GM23338 (cell line): ENCODE data around the gene FAM217B. TPM values are rescaled to one million over a fixed set of nuclear protein-coding genes. Genes with fewer than 3 reads are reported as not detected.

Experiments
- ATAC-seq: fragments of 200-7000 bp; cut with Tn5 transposase; 3 replicates; pipeline ENCODE4 v1.9.1; 2020
- DNase-seq: peaks from one replicate; pipeline ENCODE4 v3.0.0-alpha.2; 2015; ENCODE audit warnings: low spot score
- H2AFZ ChIP-seq: fragments of 200-600 bp; sonication (generic); 2 replicates; pipeline ENCODE4 v1.8.0; 2016; ENCODE audit warnings: antibody characterized with exemption, mild to moderate bottlenecking, moderate library complexity
- H3F3A ChIP-seq: fragments of 200-600 bp; sonication (generic); replicated peaks from 2 replicates; pipeline ENCODE4 v1.8.0; 2017; ENCODE audit warnings: antibody characterized with exemption, mixed run types, low read depth
- H3K27ac ChIP-seq: fragments of 200-600 bp; sonication (generic); 2 replicates; pipeline ENCODE4 v1.6.1; 2016; ENCODE audit warnings: low read depth
- H3K27me3 ChIP-seq: fragments of 200-600 bp; sonication (generic); 2 replicates; pipeline ENCODE4 v1.8.0; 2016; ENCODE audit warnings: mild to moderate bottlenecking, mixed run types, moderate library complexity; ENCODE audit not compliant: insufficient read depth
- H3K36me3 ChIP-seq: fragments of 200-600 bp; sonication (generic); 2 replicates; pipeline ENCODE4 v1.8.0; 2016; ENCODE audit warnings: mild to moderate bottlenecking; ENCODE audit not compliant: insufficient read depth
- H3K4me1 ChIP-seq: fragments of 200-600 bp; sonication (generic); 2 replicates; pipeline ENCODE4 v1.8.0; 2016; ENCODE audit warnings: mild to moderate bottlenecking, moderate library complexity; ENCODE audit not compliant: insufficient read depth
- H3K4me2 ChIP-seq: fragments of 200-600 bp; sonication (generic); 2 replicates; pipeline ENCODE4 v1.7.1; 2017; ENCODE audit warnings: mixed run types
- H3K4me3 ChIP-seq: fragments of 200-600 bp; sonication (generic); 2 replicates; pipeline ENCODE4 v1.6.1; 2016; ENCODE audit warnings: mixed run types
- H3K79me2 ChIP-seq: fragments of 200-600 bp; sonication (generic); replicated peaks from 2 replicates; pipeline ENCODE4 v1.8.0; 2017; ENCODE audit warnings: mild to moderate bottlenecking; ENCODE audit not compliant: insufficient read depth
- H3K9me2 ChIP-seq: fragments of 200-600 bp; sonication (generic); 2 replicates; pipeline ENCODE4 v1.8.0; 2017; ENCODE audit not compliant: insufficient read depth
- H4K20me1 ChIP-seq: fragments of 200-600 bp; sonication (generic); replicated peaks from 2 replicates; pipeline ENCODE4 v1.8.0; 2017; ENCODE audit warnings: mild to moderate bottlenecking; ENCODE audit not compliant: insufficient read depth
- H3K27ac Mint-ChIP-seq: 2 replicates; pipeline ENCODE4 v1.8.0; 2020; ENCODE audit warnings: inconsistent platforms, mild to moderate bottlenecking, moderate library complexity, mixed read lengths
- H3K27me3 Mint-ChIP-seq: 3 replicates; pipeline ENCODE4 v1.8.0; 2022; ENCODE audit warnings: low read depth, mild to moderate bottlenecking, moderate library complexity, mixed read lengths, inconsistent platforms; ENCODE audit not compliant: insufficient read depth, poor library complexity
- H3K36me3 Mint-ChIP-seq: 3 replicates; pipeline ENCODE4 v1.8.0; 2021; ENCODE audit warnings: low read depth, mild to moderate bottlenecking, inconsistent platforms, moderate library complexity, mixed read lengths
- H3K4me1 Mint-ChIP-seq: 3 replicates; pipeline ENCODE4 v1.8.0; 2020; ENCODE audit warnings: mild to moderate bottlenecking, inconsistent platforms, mixed read lengths
- H3K4me3 Mint-ChIP-seq: 3 replicates; pipeline ENCODE4 v1.8.0; 2021; ENCODE audit warnings: moderate library complexity, mild to moderate bottlenecking, inconsistent platforms, mixed read lengths
- H3K9me3 Mint-ChIP-seq: 3 replicates; pipeline ENCODE4 v1.8.0; 2020; ENCODE audit warnings: moderate library complexity, mild to moderate bottlenecking, inconsistent platforms, mixed read lengths
- CREB1 ChIP-seq: fragments of 250-450 bp; sonication (Bioruptor Pico); IDR thresholded peaks from 2 replicates; pipeline ENCODE4 v1.5.0; 2020; ENCODE audit warnings: low read depth, mild to moderate bottlenecking, moderate library complexity
- ETS1 ChIP-seq: IDR thresholded peaks from 2 replicates; pipeline ENCODE4 v1.6.1; 2016; ENCODE audit warnings: antibody characterized with exemption
- EZH2 ChIP-seq: fragments of 200-600 bp; sonication (generic); IDR thresholded peaks from one replicate; pipeline ENCODE4 v1.8.0; 2017; ENCODE audit warnings: antibody characterized with exemption, mild to moderate bottlenecking, low read depth; ENCODE audit not compliant: unreplicated experiment
- EZH2phosphoT487 ChIP-seq: fragments of 200-600 bp; sonication (generic); IDR thresholded peaks from one replicate; pipeline ENCODE4 v1.8.1; 2018; ENCODE audit warnings: antibody characterized with exemption; ENCODE audit not compliant: unreplicated experiment
- JUNB ChIP-seq: IDR thresholded peaks from one replicate; pipeline ENCODE4 v1.6.1; 2016; ENCODE audit warnings: antibody characterized with exemption; ENCODE audit not compliant: unreplicated experiment
- NANOG ChIP-seq: IDR thresholded peaks from 2 replicates; pipeline ENCODE4 v1.6.1; 2016; ENCODE audit warnings: antibody characterized with exemption, borderline replicate concordance
- POLR2AphosphoS5 ChIP-seq: IDR thresholded peaks from 2 replicates; pipeline ENCODE4 v1.6.1; 2016; ENCODE audit warnings: antibody characterized with exemption, low read depth
- STAT1 ChIP-seq: IDR thresholded peaks from one replicate; pipeline ENCODE4 v1.6.1; 2016; ENCODE audit warnings: antibody characterized with exemption; ENCODE audit not compliant: unreplicated experiment
- ZNF114 ChIP-seq: fragments of 250-450 bp; sonication (Bioruptor Pico); IDR thresholded peaks from 2 replicates; pipeline ENCODE4 v1.5.0; 2020; ENCODE audit warnings: mild to moderate bottlenecking, moderate library complexity
- ZNF331 ChIP-seq: fragments of 250-450 bp; sonication (Bioruptor Pico); IDR thresholded peaks from 2 replicates; pipeline ENCODE4 v1.5.0; 2020; ENCODE audit warnings: low read depth, mild to moderate bottlenecking, moderate library complexity
- ZNF462 ChIP-seq: fragments of 250-450 bp; sonication (Bioruptor Pico); IDR thresholded peaks from 2 replicates; pipeline ENCODE4 v1.5.0; 2020; ENCODE audit warnings: mild to moderate bottlenecking, moderate library complexity
- polyA plus RNA-seq: library from polyadenylated mRNA; unstranded; fragments of >200 nt; fragmentation: Nextera tagmentation; extraction: Ambion mirVana; gene quantifications from 2 replicates; pipeline ENCODE4 v1.2.1, GENCODE V29; 2016
- total RNA-seq: library from RNA; depleted of rRNA; stranded (reverse); fragments of >200 nt; shearing (Covaris generic); gene quantifications from 2 replicates; pipeline ENCODE4 v1.2.3, GENCODE V29; 2014
- TF ChIP-seq, protein P1 (sequence below): IDR thresholded peaks from one replicate; pipeline ENCODE4 v1.6.1; 2018; ENCODE audit warnings: antibody characterized with exemption; ENCODE audit not compliant: unreplicated experiment
- TF ChIP-seq, protein P2 (sequence below), 2 experiments: fragments of 200-600 bp in 1 of 2; sonication (generic) in 1 of 2; conservative IDR thresholded peaks; 2 replicates each; pipeline versions ENCODE4 v1.5.1 to v1.6.1; 2016 to 2017; ENCODE audit warnings: antibody characterized with exemption in 2 of 2, low read depth in 2 of 2, mild to moderate bottlenecking in 2 of 2, moderate library complexity in 1 of 2

The FAM217B gene
- total and polyA plus RNA-seq, 2 experiments from 2014 or later, result 13.2 to 25.9 TPM

- Histone ChIP-seq H3F3A (no peaks in the 10 kb centered on the region), H3K4me1 (no peaks in the 10 kb centered on the region), H4K20me1 (no peaks in the 10 kb centered on the region), H3K4me2 (no peak within 1 kb of the TSS), H2AFZ (no peak within 1 kb of the TSS), H3K79me2 (no peaks in the 10 kb centered on the region), H3K4me3 (no peak within 1 kb of the TSS), H3K27me3 (no peaks in the 10 kb centered on the region), H3K27ac (no peak within 1 kb of the TSS), H3K36me3 (no peaks in the 10 kb centered on the region), H3K9me2 (no peaks in the 10 kb centered on the region)
- TF ChIP-seq POLR2AphosphoS5, result no peak
- TF ChIP-seq JUNB, result no peak
- TF ChIP-seq EZH2phosphoT487, result no peak
- TF ChIP-seq, protein P1, sequence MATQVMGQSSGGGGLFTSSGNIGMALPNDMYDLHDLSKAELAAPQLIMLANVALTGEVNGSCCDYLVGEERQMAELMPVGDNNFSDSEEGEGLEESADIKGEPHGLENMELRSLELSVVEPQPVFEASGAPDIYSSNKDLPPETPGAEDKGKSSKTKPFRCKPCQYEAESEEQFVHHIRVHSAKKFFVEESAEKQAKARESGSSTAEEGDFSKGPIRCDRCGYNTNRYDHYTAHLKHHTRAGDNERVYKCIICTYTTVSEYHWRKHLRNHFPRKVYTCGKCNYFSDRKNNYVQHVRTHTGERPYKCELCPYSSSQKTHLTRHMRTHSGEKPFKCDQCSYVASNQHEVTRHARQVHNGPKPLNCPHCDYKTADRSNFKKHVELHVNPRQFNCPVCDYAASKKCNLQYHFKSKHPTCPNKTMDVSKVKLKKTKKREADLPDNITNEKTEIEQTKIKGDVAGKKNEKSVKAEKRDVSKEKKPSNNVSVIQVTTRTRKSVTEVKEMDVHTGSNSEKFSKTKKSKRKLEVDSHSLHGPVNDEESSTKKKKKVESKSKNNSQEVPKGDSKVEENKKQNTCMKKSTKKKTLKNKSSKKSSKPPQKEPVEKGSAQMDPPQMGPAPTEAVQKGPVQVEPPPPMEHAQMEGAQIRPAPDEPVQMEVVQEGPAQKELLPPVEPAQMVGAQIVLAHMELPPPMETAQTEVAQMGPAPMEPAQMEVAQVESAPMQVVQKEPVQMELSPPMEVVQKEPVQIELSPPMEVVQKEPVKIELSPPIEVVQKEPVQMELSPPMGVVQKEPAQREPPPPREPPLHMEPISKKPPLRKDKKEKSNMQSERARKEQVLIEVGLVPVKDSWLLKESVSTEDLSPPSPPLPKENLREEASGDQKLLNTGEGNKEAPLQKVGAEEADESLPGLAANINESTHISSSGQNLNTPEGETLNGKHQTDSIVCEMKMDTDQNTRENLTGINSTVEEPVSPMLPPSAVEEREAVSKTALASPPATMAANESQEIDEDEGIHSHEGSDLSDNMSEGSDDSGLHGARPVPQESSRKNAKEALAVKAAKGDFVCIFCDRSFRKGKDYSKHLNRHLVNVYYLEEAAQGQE, result no peak
- TF ChIP-seq ZNF114 (CRISPR knock-in tag), result no peak
- no peak for TF ChIP-seq ZNF462 (CRISPR knock-in tag)
- no peak for TF ChIP-seq CREB1
- no peak for TF ChIP-seq ZNF331 (CRISPR knock-in tag)
- no peak for TF ChIP-seq ETS1
- no peak for TF ChIP-seq NANOG
- TF ChIP-seq EZH2, result no peak
- TF ChIP-seq, protein P2, sequence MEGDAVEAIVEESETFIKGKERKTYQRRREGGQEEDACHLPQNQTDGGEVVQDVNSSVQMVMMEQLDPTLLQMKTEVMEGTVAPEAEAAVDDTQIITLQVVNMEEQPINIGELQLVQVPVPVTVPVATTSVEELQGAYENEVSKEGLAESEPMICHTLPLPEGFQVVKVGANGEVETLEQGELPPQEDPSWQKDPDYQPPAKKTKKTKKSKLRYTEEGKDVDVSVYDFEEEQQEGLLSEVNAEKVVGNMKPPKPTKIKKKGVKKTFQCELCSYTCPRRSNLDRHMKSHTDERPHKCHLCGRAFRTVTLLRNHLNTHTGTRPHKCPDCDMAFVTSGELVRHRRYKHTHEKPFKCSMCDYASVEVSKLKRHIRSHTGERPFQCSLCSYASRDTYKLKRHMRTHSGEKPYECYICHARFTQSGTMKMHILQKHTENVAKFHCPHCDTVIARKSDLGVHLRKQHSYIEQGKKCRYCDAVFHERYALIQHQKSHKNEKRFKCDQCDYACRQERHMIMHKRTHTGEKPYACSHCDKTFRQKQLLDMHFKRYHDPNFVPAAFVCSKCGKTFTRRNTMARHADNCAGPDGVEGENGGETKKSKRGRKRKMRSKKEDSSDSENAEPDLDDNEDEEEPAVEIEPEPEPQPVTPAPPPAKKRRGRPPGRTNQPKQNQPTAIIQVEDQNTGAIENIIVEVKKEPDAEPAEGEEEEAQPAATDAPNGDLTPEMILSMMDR (conservative IDR thresholded peaks at IDR 0.05; ENCODE audit: low read depth in 2 of 2), result no peak
- TF ChIP-seq STAT1, result no peak
- Mint-ChIP-seq H3K9me3 (no peaks in the 10 kb centered on the region), H3K27ac (no peak within 1 kb of the TSS), H3K4me3 (no peak within 1 kb of the TSS), H3K36me3 (no peaks in the 10 kb centered on the region), H3K4me1 (peaks cover 5% of the 10 kb centered on the region; the same call in 1 of the 3 replicates), H3K27me3 (no peaks in the 10 kb centered on the region)
- DNase-seq, result no peak
- no peak for ATAC-seq
Observed at GRCh38 chr20:59958123-59958522, 17.9 kb downstream of the FAM217B start, which contains the start of gene CDH26. Gene CDH26 (plus strand): TSS chr20:59958423. CDS start chr20:59958727, 304 bp downstream.
